Measurements from ENCODE around the gene TSR3. TPM values are rescaled to one million over a fixed set of nuclear protein-coding genes. Genes with fewer than 3 reads are reported as not detected.

TSR3 gene
- total and polyA plus RNA-seq, 2 of the 13 experiments (the other 11 are each of a cell fraction or from before 2014, with no cell fraction given) = 24.2 to 51.0 TPM

- no peak for TF ChIP-seq ZNF101 (CRISPR knock-in tag; IDR thresholded peaks at IDR 0.05; ENCODE audit: borderline replicate concordance, low read depth)
- no peak for TF ChIP-seq NFE2L1 (CRISPR knock-in tag; IDR thresholded peaks at IDR 0.05; ENCODE audit: borderline replicate concordance)
- TF ChIP-seq RCOR2 (CRISPR knock-in tag; IDR thresholded peaks at IDR 0.05) = no peak
- peak; percentile 7; the same call in 1 of the 2 replicates for TF ChIP-seq ARID5B (CRISPR knock-in tag; IDR thresholded peaks at IDR 0.05)
- TF ChIP-seq ZSCAN22 (CRISPR knock-in tag; IDR thresholded peaks at IDR 0.05) = peak; percentile 76; the same call in 1 of the 2 replicates
- TF ChIP-seq HNF1B (CRISPR knock-in tag; IDR thresholded peaks at IDR 0.05) = no peak; the same call in 1 of the 2 replicates
- no peak for TF ChIP-seq HNRNPK (IDR thresholded peaks at IDR 0.05; ENCODE audit: low read depth, low read length, poor library complexity, severe bottlenecking)
- peak; percentile 64; the same call in 1 of the 2 replicates for TF ChIP-seq KLF12 (CRISPR knock-in tag; IDR thresholded peaks at IDR 0.05; ENCODE audit: borderline replicate concordance)
- TF ChIP-seq, protein P1, sequence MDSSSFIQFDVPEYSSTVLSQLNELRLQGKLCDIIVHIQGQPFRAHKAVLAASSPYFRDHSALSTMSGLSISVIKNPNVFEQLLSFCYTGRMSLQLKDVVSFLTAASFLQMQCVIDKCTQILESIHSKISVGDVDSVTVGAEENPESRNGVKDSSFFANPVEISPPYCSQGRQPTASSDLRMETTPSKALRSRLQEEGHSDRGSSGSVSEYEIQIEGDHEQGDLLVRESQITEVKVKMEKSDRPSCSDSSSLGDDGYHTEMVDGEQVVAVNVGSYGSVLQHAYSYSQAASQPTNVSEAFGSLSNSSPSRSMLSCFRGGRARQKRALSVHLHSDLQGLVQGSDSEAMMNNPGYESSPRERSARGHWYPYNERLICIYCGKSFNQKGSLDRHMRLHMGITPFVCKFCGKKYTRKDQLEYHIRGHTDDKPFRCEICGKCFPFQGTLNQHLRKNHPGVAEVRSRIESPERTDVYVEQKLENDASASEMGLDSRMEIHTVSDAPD (CRISPR knock-in tag; IDR thresholded peaks at IDR 0.05) = no peak
- no peak for TF ChIP-seq BHLHE40 (IDR thresholded peaks at IDR 0.05; ENCODE audit: low read length)
- TF ChIP-seq, protein P2, sequence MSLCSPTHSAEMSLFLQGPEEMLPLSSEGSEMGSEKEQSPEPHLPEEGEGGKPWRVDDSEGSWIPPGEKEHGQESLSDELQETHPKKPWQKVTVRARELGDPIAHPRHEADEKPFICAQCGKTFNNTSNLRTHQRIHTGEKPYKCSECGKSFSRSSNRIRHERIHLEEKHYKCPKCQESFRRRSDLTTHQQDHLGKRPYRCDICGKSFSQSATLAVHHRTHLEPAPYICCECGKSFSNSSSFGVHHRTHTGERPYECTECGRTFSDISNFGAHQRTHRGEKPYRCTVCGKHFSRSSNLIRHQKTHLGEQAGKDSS (CRISPR knock-in tag; IDR thresholded peaks at IDR 0.05; ENCODE audit: borderline replicate concordance, low read depth) = no peak
- no peak for TF ChIP-seq TCF7L2 (IDR thresholded peaks at IDR 0.05; ENCODE audit: low read depth, low read length)
- TF ChIP-seq BRCA1 (CRISPR knock-in tag; IDR thresholded peaks at IDR 0.05) = peak; percentile 68; the same call in 1 of the 2 replicates
- no peak for TF ChIP-seq TEAD2 (CRISPR knock-in tag; IDR thresholded peaks at IDR 0.05)
- TF ChIP-seq ZNF607 (CRISPR knock-in tag; IDR thresholded peaks at IDR 0.05; ENCODE audit: borderline replicate concordance) = peak; percentile 52; the same call in 1 of the 2 replicates
- TF ChIP-seq ZSCAN25 (CRISPR knock-in tag; IDR thresholded peaks at IDR 0.05) = peak; percentile 64; the same call in 1 of the 2 replicates
- TF ChIP-seq, protein P3, sequence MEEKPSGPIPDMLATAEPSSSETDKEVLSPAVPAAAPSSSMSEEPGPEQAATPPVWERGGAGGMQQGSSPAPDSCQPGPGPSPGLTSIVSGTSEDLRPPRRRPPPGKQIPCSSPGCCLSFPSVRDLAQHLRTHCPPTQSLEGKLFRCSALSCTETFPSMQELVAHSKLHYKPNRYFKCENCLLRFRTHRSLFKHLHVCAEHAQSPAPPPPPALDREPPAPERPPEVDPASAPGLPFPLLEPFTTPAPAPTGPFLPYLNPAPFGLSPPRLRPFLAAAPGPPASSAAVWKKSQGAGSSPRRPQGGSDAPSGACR (CRISPR knock-in tag; IDR thresholded peaks at IDR 0.05) = 0 out of 2 replicates have a peak, but pooled peaks have one; percentile 74
- TF ChIP-seq NFE2 (CRISPR knock-in tag; IDR thresholded peaks at IDR 0.05) = no peak
Observed at GRCh38 chr16:1308977-1309885, 42.4 kb downstream of the TSR3 start, which contains the start of gene UBE2I (continued).
